HG02852 (cell line): ENCODE data around the gene VENTX.
"Not testable (repeated sequence)": the region's sequence is repeated elsewhere in the genome, so short reads cannot be mapped to it uniquely, and the experiment has no call there.

Experiments used
- ATAC-seq: cut with Tn5 transposase; IDR thresholded peaks from one replicate; pipeline ENCODE4 v1.9.1; 2021; ENCODE audit warnings: mild to moderate bottlenecking, moderate library complexity; ENCODE audit not compliant: unreplicated experiment

VENTX gene

GRCh38 chr10:133214468-133215410 is 22.9 kb upstream of the VENTX start:
- ATAC-seq = no peak

GRCh38 chr10:133215586-133215985 is 22.1 kb upstream of the VENTX start:
- no peak for ATAC-seq

GRCh38 chr10:133216776-133217175 is 20.9 kb upstream of the VENTX start:
- no peak for ATAC-seq

- no peak for ATAC-seq
Measured at GRCh38 chr10:133217800-133218589, 19.7 kb upstream of the VENTX start.

GRCh38 chr10:133218891-133219290 is 18.8 kb upstream of the VENTX start:
- no peak for ATAC-seq

- ATAC-seq = no peak
Measured at GRCh38 chr10:133219782-133220181, 17.9 kb upstream of the VENTX start.

GRCh38 chr10:133221331-133221730 is 16.3 kb upstream of the VENTX start:
- ATAC-seq = no peak

GRCh38 chr10:133221756-133222155 is 15.9 kb upstream of the VENTX start:
- not testable (repeated sequence) for ATAC-seq

- no peak for ATAC-seq
Measured at GRCh38 chr10:133224076-133224475, 13.6 kb upstream of the VENTX start.

- ATAC-seq = no peak
Measured at GRCh38 chr10:133224756-133225372, 12.8 kb upstream of the VENTX start.

GRCh38 chr10:133225707-133226191 is 11.9 kb upstream of the VENTX start:
- no peak for ATAC-seq

GRCh38 chr10:133226251-133226808 is 11.3 kb upstream of the VENTX start:
- ATAC-seq = no peak

GRCh38 chr10:133227256-133227655 is 10.4 kb upstream of the VENTX start:
- ATAC-seq = no peak

- ATAC-seq = no peak
Measured at GRCh38 chr10:133229265-133230043, 8.2 kb upstream of the VENTX start.

- no peak for ATAC-seq
Measured at GRCh38 chr10:133230044-133230361, 7.7 kb upstream of the VENTX start, which contains the start of gene UTF1. UTF1 (plus strand) TSS chr10:133230217; CDS start chr10:133230289, 72 bp downstream.

GRCh38 chr10:133230387-133231195 is 7.1 kb upstream of the VENTX start:
- ATAC-seq = no peak

- no peak for ATAC-seq
Measured at GRCh38 chr10:133231244-133231945, 6.3 kb upstream of the VENTX start.

GRCh38 chr10:133231946-133232574 is 5.6 kb upstream of the VENTX start:
- ATAC-seq = no peak
